ENCODE measurements around the gene STARD5.

DNA sequence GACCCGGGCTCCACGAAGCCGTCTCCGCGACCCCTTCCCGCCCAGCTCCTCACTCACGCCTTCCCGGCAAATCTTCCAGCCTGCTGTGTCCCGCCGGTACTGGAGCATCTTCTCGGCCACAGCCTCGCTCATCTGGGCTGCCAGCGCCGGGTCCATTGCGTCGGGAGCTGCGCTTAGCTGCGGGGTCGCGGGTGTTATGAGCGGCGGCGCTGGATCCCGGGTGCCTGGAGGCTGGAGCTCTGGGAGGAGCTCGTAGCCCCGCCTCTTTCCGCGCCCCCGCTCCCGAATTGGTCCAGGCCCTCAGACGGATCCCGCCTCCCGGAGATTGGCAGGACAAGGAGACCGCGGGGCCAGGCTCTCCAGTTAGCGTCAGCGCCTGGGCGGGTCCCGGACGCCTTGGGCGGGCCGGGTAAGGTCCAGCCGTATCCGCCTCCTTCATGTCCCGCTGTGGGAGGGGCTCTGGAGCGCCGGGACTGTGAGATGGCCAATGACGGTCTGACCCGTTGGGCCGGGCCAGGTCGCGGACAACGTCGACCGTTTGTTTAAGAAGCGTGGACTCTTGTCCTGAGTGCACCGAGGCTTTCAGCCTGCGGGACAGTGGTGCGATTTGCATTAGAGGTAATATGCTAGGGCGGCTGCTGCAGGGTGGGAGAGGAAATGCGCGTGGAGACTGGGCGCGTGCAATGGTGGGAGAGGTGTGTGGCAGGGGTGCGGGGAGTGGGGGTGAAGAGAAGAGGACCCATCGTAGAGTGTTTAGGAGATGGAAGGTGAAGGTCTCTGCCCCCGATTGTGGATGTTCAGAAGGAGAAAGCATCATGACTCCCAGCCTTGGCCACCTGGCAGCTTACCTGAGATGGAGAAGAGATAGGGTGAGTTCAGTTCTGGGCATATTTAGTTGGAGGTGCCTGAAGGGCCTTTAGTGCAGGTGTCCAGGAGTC is at the start of gene STARD5:
- peak; percentile 74 for TF ChIP-seq POLR2A (IDR thresholded peaks at IDR 0.05; ENCODE audit: low read length)
- TF ChIP-seq, protein P1, sequence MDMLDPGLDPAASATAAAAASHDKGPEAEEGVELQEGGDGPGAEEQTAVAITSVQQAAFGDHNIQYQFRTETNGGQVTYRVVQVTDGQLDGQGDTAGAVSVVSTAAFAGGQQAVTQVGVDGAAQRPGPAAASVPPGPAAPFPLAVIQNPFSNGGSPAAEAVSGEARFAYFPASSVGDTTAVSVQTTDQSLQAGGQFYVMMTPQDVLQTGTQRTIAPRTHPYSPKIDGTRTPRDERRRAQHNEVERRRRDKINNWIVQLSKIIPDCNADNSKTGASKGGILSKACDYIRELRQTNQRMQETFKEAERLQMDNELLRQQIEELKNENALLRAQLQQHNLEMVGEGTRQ (IDR thresholded peaks at IDR 0.05), result no peak
- TF ChIP-seq, protein P2, sequence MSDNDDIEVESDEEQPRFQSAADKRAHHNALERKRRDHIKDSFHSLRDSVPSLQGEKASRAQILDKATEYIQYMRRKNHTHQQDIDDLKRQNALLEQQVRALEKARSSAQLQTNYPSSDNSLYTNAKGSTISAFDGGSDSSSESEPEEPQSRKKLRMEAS (IDR thresholded peaks at IDR 0.05), result peak; percentile 53; the same call in 1 of the 2 replicates
- no peak for TF ChIP-seq EP300 (IDR thresholded peaks at IDR 0.05)
- TF ChIP-seq SREBF2 (IDR thresholded peaks at IDR 0.05), result no peak
- TF ChIP-seq HOXB13 (CRISPR knock-in tag; IDR thresholded peaks at IDR 0.05; ENCODE audit: low read depth), result no peak
- TF ChIP-seq, protein P3, sequence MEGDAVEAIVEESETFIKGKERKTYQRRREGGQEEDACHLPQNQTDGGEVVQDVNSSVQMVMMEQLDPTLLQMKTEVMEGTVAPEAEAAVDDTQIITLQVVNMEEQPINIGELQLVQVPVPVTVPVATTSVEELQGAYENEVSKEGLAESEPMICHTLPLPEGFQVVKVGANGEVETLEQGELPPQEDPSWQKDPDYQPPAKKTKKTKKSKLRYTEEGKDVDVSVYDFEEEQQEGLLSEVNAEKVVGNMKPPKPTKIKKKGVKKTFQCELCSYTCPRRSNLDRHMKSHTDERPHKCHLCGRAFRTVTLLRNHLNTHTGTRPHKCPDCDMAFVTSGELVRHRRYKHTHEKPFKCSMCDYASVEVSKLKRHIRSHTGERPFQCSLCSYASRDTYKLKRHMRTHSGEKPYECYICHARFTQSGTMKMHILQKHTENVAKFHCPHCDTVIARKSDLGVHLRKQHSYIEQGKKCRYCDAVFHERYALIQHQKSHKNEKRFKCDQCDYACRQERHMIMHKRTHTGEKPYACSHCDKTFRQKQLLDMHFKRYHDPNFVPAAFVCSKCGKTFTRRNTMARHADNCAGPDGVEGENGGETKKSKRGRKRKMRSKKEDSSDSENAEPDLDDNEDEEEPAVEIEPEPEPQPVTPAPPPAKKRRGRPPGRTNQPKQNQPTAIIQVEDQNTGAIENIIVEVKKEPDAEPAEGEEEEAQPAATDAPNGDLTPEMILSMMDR (IDR thresholded peaks at IDR 0.05), result no peak
